Measurements from ENCODE around the gene LRP1-AS. TPM values are rescaled to one million over a fixed set of nuclear protein-coding genes. Genes with fewer than 3 reads are reported as not detected.

Gene LRP1-AS
- total RNA-seq, 1 experiment from 2014 or later: not detected

GRCh38 chr12:57185906-57186508 lies 38.6 kb upstream of the LRP1-AS start:
- BruUV-seq (replicated peaks): no TSS peak
- Histone ChIP-seq H3K4me1 (ENCODE audit: insufficient read depth, low read length) (peaks cover 9% of the 10 kb centered on the region; the same call in 1 of the 2 replicates), H3K27ac (ENCODE audit: low read length) (no peak overlapping the region), H3K36me3 (ENCODE audit: low read depth, low read length) (peaks cover 6% of the 10 kb centered on the region; the same call in 1 of the 2 replicates), H3F3A (ENCODE audit: low read length, unreplicated experiment) (no peaks in the 10 kb centered on the region), H4K20me1 (ENCODE audit: low read length) (no peaks in the 10 kb centered on the region), H3K79me2 (ENCODE audit: low read length) (no peaks in the 10 kb centered on the region), H3K9me2 (replicated peaks; ENCODE audit: low read length) (no peaks in the 10 kb centered on the region), H3K4me3 (ENCODE audit: low read length) (no peak overlapping the region), H2AFZ (ENCODE audit: low read length) (no peak overlapping the region), H3K9me3 (ENCODE audit: low read length) (no peaks in the 10 kb centered on the region), H3K9ac (ENCODE audit: low read length) (no peak overlapping the region), H3K4me2 (ENCODE audit: low read length) (no peak overlapping the region), H3K27me3 (ENCODE audit: low read length) (no peaks in the 10 kb centered on the region)
- DNase-seq: no peak
- TF ChIP-seq EZH2phosphoT487 (IDR thresholded peaks at IDR 0.05; ENCODE audit: borderline replicate concordance, low read length): no peak
- TF ChIP-seq, protein P1, sequence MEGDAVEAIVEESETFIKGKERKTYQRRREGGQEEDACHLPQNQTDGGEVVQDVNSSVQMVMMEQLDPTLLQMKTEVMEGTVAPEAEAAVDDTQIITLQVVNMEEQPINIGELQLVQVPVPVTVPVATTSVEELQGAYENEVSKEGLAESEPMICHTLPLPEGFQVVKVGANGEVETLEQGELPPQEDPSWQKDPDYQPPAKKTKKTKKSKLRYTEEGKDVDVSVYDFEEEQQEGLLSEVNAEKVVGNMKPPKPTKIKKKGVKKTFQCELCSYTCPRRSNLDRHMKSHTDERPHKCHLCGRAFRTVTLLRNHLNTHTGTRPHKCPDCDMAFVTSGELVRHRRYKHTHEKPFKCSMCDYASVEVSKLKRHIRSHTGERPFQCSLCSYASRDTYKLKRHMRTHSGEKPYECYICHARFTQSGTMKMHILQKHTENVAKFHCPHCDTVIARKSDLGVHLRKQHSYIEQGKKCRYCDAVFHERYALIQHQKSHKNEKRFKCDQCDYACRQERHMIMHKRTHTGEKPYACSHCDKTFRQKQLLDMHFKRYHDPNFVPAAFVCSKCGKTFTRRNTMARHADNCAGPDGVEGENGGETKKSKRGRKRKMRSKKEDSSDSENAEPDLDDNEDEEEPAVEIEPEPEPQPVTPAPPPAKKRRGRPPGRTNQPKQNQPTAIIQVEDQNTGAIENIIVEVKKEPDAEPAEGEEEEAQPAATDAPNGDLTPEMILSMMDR (conservative IDR thresholded peaks at IDR 0.05; ENCODE audit: low read depth, low read length): no peak
- TF ChIP-seq EZH2 (IDR thresholded peaks at IDR 0.05; ENCODE audit: low read length, unreplicated experiment): no peak
- ATAC-seq: no peak
- intact Hi-C loops (cut with micrococcal nuclease): no loop called here
- CTCF ChIA-PET: interaction anchor here (0.6 kb wide), 1 partner anchor 106 kb away, joined by 3 read pairs; no protein-coding TSS in a partner anchor
- POLR2A ChIA-PET (ENCODE audit: unreplicated experiment): no interaction called here

DNA sequence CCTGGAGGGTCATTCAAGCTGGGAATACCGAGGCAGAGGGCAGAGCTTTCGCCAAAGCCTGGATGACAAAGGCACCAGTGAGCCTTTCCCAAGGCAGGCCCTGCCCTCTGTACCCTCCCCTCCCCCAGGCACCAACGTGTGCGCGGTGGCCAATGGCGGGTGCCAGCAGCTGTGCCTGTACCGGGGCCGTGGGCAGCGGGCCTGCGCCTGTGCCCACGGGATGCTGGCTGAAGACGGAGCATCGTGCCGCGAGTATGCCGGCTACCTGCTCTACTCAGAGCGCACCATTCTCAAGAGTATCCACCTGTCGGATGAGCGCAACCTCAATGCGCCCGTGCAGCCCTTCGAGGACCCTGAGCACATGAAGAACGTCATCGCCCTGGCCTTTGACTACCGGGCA lies 38.0 kb upstream of the LRP1-AS start:
- ChIA-PET POLR2A (ENCODE audit: unreplicated experiment) (no interaction called here), CTCF (interaction anchor here (0.6 kb wide), 1 partner anchor 106 kb away, joined by 3 read pairs; no protein-coding TSS in a partner anchor)
- Histone ChIP-seq H3K4me1 (ENCODE audit: insufficient read depth, low read length) (peaks cover 9% of the 10 kb centered on the region; the same call in 1 of the 2 replicates), H3K79me2 (ENCODE audit: low read length) (no peaks in the 10 kb centered on the region), H3K27me3 (ENCODE audit: low read length) (no peaks in the 10 kb centered on the region), H3K4me2 (ENCODE audit: low read length) (no peak overlapping the region), H3F3A (ENCODE audit: low read length, unreplicated experiment) (no peaks in the 10 kb centered on the region), H3K27ac (ENCODE audit: low read length) (no peak overlapping the region), H3K9me3 (ENCODE audit: low read length) (no peaks in the 10 kb centered on the region), H2AFZ (ENCODE audit: low read length) (no peak overlapping the region), H3K36me3 (ENCODE audit: low read depth, low read length) (peaks cover 6% of the 10 kb centered on the region; the same call in 1 of the 2 replicates), H3K9me2 (replicated peaks; ENCODE audit: low read length) (no peaks in the 10 kb centered on the region), H3K9ac (ENCODE audit: low read length) (no peak overlapping the region), H3K4me3 (ENCODE audit: low read length) (no peak overlapping the region), H4K20me1 (ENCODE audit: low read length) (no peaks in the 10 kb centered on the region)
- TF ChIP-seq EZH2phosphoT487 (IDR thresholded peaks at IDR 0.05; ENCODE audit: borderline replicate concordance, low read length) (no peak), EZH2 (IDR thresholded peaks at IDR 0.05; ENCODE audit: low read length, unreplicated experiment) (no peak)
- TF ChIP-seq, protein P1 (conservative IDR thresholded peaks at IDR 0.05; ENCODE audit: low read depth, low read length): no peak
- DNase-seq: no peak
- no peak for ATAC-seq
- intact Hi-C loops (cut with micrococcal nuclease): no loop called here
- no TSS peak for BruUV-seq (replicated peaks)
